HCT116 (cell line): Measurements from ENCODE around the gene SUGCT. TPM values are rescaled to one million over a fixed set of nuclear protein-coding genes. Genes with fewer than 3 reads are reported as not detected.

ENCODE experiments used
- ATAC-seq: fragments of 200-7000 bp; cut with Tn5 transposase; 2 replicates; pipeline ENCODE4 v1.9.1; 2020; ENCODE audit warnings: mild to moderate bottlenecking, moderate library complexity
- BruUV-seq: library from RNA; stranded (reverse); fragments of 400-500 nt; replicated peaks from 2 replicates; lab custom pipeline; 2021; lab: Mats Ljungman, UMichigan
- CTCF ChIA-PET: fragments of 300-600 bp; sonication (Branson Sonifier 250); formaldehyde crosslinking; loops from one replicate; lab custom pipeline; 2021; ENCODE audit warnings: antibody characterized with exemption; lab: Charles Lee
- POLR2A ChIA-PET: fragments of 300-600, 350-600 bp; sonication (Branson Sonifier 250); formaldehyde crosslinking; loops from one replicate; lab custom pipeline; 2021; ENCODE audit warnings: antibody characterized with exemption; lab: Charles Lee
- RAD21 ChIA-PET, 2 experiments: fragments of 300-600 bp; sonication (Branson Sonifier 250); formaldehyde crosslinking; loops; one replicate each; lab custom pipeline; 2023; ENCODE audit warnings: low total read pairs in 2 of 2; ENCODE audit not compliant: uncharacterized antibody in 2 of 2, unreplicated experiment in 2 of 2, low non-redundant PET in 1 of 2; lab: Charles Lee
- DNase-seq: peaks from one replicate; pipeline ENCODE4 v3.0.0-alpha.2; 2010; ENCODE audit warnings: low read depth, low spot score
- H2AFZ ChIP-seq: fragments of 200-600 bp; shearing (Covaris generic), sonication (generic); 2 replicates; pipeline ENCODE4 v1.6.1; 2017; ENCODE audit warnings: low read depth, mixed run types, mixed read lengths, antibody characterized with exemption, low read length; ENCODE audit not compliant: poor library complexity, severe bottlenecking
- H3K27ac ChIP-seq: 2 replicates; pipeline ENCODE4 v1.5.1; 2012; ENCODE audit warnings: low read depth, low read length
- H3K27me3 ChIP-seq: fragments of 200-600 bp; sonication (generic); 2 replicates; pipeline ENCODE4 v1.6.1; 2016; ENCODE audit warnings: mixed run types, low read length, mixed read lengths; ENCODE audit not compliant: insufficient read depth
- H3K36me3 ChIP-seq, 2 experiments: fragments of 200-500 bp in 1 of 2; fragments of 200-600 bp in 1 of 2; sonication (Bioruptor generic) in 1 of 2; sonication (generic) in 1 of 2; 2 replicates each; pipeline versions ENCODE4 v1.5.1 to v1.6.1; 2014 to 2016; ENCODE audit warnings: low read length in 2 of 2, inconsistent platforms in 1 of 2, mixed read lengths in 1 of 2, mixed run types in 1 of 2; ENCODE audit not compliant: insufficient read depth in 2 of 2, control insufficient read depth in 1 of 2
- H3K4me1 ChIP-seq, 2 experiments: fragments of 200-600 bp in 1 of 2; sonication (generic) in 1 of 2; 2 replicates each; pipeline versions ENCODE4 v1.5.1 to v1.6.1; 2012 to 2017; ENCODE audit warnings: low read length in 2 of 2, inconsistent platforms in 1 of 2, mild to moderate bottlenecking in 1 of 2, mixed read lengths in 1 of 2, mixed run types in 1 of 2, moderate library complexity in 1 of 2; ENCODE audit not compliant: insufficient read depth in 2 of 2, control insufficient read depth in 1 of 2
- H3K4me2 ChIP-seq: fragments of 200-600 bp; sonication (generic); 2 replicates; pipeline ENCODE4 v1.6.1; 2017; ENCODE audit warnings: mixed run types, low read length, mixed read lengths
- H3K4me3 ChIP-seq, 2 experiments: fragments of 200-600 bp in 1 of 2; sonication (generic) in 1 of 2; replicated peaks in 1 of 2; 2 replicates each; pipeline ENCODE4 v1.5.1; 2011 to 2016; ENCODE audit warnings: low read length in 2 of 2, control low read depth in 1 of 2, low read depth in 1 of 2, mild to moderate bottlenecking in 1 of 2, mixed read lengths in 1 of 2, mixed run types in 1 of 2
- H3K79me2 ChIP-seq: fragments of 200-600 bp; sonication (generic); 2 replicates; pipeline ENCODE4 v1.6.1; 2017; ENCODE audit warnings: mild to moderate bottlenecking, mixed run types, low read length, moderate library complexity, mixed read lengths; ENCODE audit not compliant: insufficient read depth
- H3K9ac ChIP-seq: fragments of 200-600 bp; sonication (generic); 2 replicates; pipeline ENCODE4 v1.6.1; 2016; ENCODE audit warnings: low read length, mixed read lengths
- H3K9me2 ChIP-seq: fragments of 200-600 bp; sonication (generic), shearing (Covaris generic); 2 replicates; pipeline ENCODE4 v1.6.1; 2017; ENCODE audit warnings: mixed run types, mild to moderate bottlenecking, moderate library complexity; ENCODE audit not compliant: insufficient read depth
- H3K9me3 ChIP-seq, 2 experiments: fragments of 200-500 bp in 1 of 2; fragments of 200-600 bp in 1 of 2; sonication (Bioruptor generic) in 1 of 2; sonication (generic) in 1 of 2; 2 replicates each; pipeline ENCODE4 v1.6.1; 2014 to 2017; ENCODE audit warnings: low read length in 2 of 2, mixed read lengths in 2 of 2, inconsistent platforms in 1 of 2, low read depth in 1 of 2, mild to moderate bottlenecking in 1 of 2, mixed run types in 1 of 2, moderate library complexity in 1 of 2; ENCODE audit not compliant: control insufficient read depth in 1 of 2, insufficient read depth in 1 of 2
- H4K20me1 ChIP-seq: fragments of 200-600 bp; sonication (generic), shearing (Covaris generic); 2 replicates; pipeline ENCODE4 v1.6.1; 2017; ENCODE audit warnings: mixed run types, mild to moderate bottlenecking, moderate library complexity; ENCODE audit not compliant: insufficient read depth
- CBX3 ChIP-seq: IDR thresholded peaks from 2 replicates; pipeline ENCODE4 v1.6.1; 2012; ENCODE audit warnings: low read depth
- CEBPB ChIP-seq: IDR thresholded peaks from 2 replicates; pipeline ENCODE4 v1.6.1; 2012; ENCODE audit warnings: low read depth
- EGR1 ChIP-seq: IDR thresholded peaks from 2 replicates; pipeline ENCODE4 v1.6.1; 2012; ENCODE audit warnings: low read depth
- ELF1 ChIP-seq: IDR thresholded peaks from 2 replicates; pipeline ENCODE4 v1.6.1; 2012; ENCODE audit warnings: low read depth, borderline replicate concordance
- EZH2 ChIP-seq: fragments of 200-600 bp; sonication (generic); IDR thresholded peaks from 2 replicates; pipeline ENCODE4 v1.6.1; 2017; ENCODE audit warnings: antibody characterized with exemption, mixed run types
- EZH2phosphoT487 ChIP-seq: fragments of 200-600 bp; IDR thresholded peaks from 2 replicates; pipeline ENCODE4 v1.6.1; 2018; ENCODE audit warnings: antibody characterized with exemption, borderline replicate concordance
- FOSL1 ChIP-seq: IDR thresholded peaks from 2 replicates; pipeline ENCODE4 v1.6.1; 2012; ENCODE audit warnings: low read depth
- JUND ChIP-seq: IDR thresholded peaks from 2 replicates; pipeline ENCODE4 v1.6.1; 2012
- POLR2A ChIP-seq: IDR thresholded peaks from 2 replicates; pipeline ENCODE4 v1.7.0; 2011; ENCODE audit warnings: borderline replicate concordance; ENCODE audit not compliant: insufficient read depth, insufficient read length; ENCODE audit errors: extremely low read depth
- POLR2AphosphoS5 ChIP-seq: IDR thresholded peaks from 2 replicates; pipeline ENCODE4 v1.6.1; 2011; ENCODE audit warnings: mild to moderate bottlenecking, low read depth, low read length, moderate library complexity
- RAD21 ChIP-seq: IDR thresholded peaks from 2 replicates; pipeline ENCODE4 v1.6.1; 2012; ENCODE audit warnings: low read depth, mild to moderate bottlenecking
- SRF ChIP-seq: IDR thresholded peaks from 2 replicates; pipeline ENCODE4 v1.6.1; 2012; ENCODE audit warnings: low read depth
- TCF7L2 ChIP-seq: IDR thresholded peaks from 2 replicates; pipeline ENCODE4 v1.7.0; 2011; ENCODE audit warnings: borderline replicate concordance, inconsistent platforms; ENCODE audit not compliant: insufficient read depth, insufficient read length; ENCODE audit errors: extremely low read depth
- YY1 ChIP-seq: IDR thresholded peaks from 2 replicates; pipeline ENCODE4 v1.6.1; 2011; ENCODE audit warnings: low read length, low read depth, moderate library complexity, mild to moderate bottlenecking; ENCODE audit not compliant: insufficient replicate concordance; ENCODE audit errors: extremely low read depth
- ZFX ChIP-seq: fragments of 450-650 bp; IDR thresholded peaks from 2 replicates; pipeline ENCODE4 v1.6.1; 2017
- ZNF274 ChIP-seq: fragments of 200-500 bp; sonication (Bioruptor generic); IDR thresholded peaks from 2 replicates; pipeline ENCODE4 v1.6.1; 2014; ENCODE audit warnings: mild to moderate bottlenecking, low read depth, low read length, inconsistent platforms
- intact Hi-C: fragments of 100-400 bp; cut with micrococcal nuclease; formaldehyde crosslinking; loops from 2 replicates; pipeline ENCODE4 v1.10.0; 2022
- total RNA-seq: library from RNA; stranded (reverse); gene quantifications from one replicate; pipeline ENCODE4 v1.2.1, GENCODE V29; 2021; ENCODE audit not compliant: unreplicated experiment
- TF ChIP-seq, protein P1 (sequence below): IDR thresholded peaks from 2 replicates; pipeline ENCODE4 v1.6.1; 2011; ENCODE audit warnings: mild to moderate bottlenecking, low read length, moderate library complexity; ENCODE audit not compliant: insufficient replicate concordance; ENCODE audit errors: extremely low read depth
- TF ChIP-seq, protein P2 (sequence below), 3 experiments: fragments of 200-600 bp in 1 of 3; sonication (generic) in 1 of 3; IDR thresholded peaks in 2 of 3; conservative IDR thresholded peaks in 1 of 3; 2 replicates each; pipeline ENCODE4 v1.5.1; 2012 to 2017; ENCODE audit warnings: low read depth in 2 of 3, low read length in 2 of 3, antibody characterized with exemption in 1 of 3, borderline replicate concordance in 1 of 3, control low read depth in 1 of 3, mild to moderate bottlenecking in 1 of 3, mixed read lengths in 1 of 3, mixed run types in 1 of 3, moderate library complexity in 1 of 3; ENCODE audit not compliant: insufficient read depth in 1 of 3
- TF ChIP-seq, protein P3 (sequence below): IDR thresholded peaks from 2 replicates; pipeline ENCODE4 v1.6.1; 2012
- TF ChIP-seq, protein P4 (sequence below): IDR thresholded peaks from 2 replicates; pipeline ENCODE4 v1.6.1; 2012

Gene SUGCT
- total RNA-seq, 1 experiment from 2014 or later: 4.4 TPM

DNA sequence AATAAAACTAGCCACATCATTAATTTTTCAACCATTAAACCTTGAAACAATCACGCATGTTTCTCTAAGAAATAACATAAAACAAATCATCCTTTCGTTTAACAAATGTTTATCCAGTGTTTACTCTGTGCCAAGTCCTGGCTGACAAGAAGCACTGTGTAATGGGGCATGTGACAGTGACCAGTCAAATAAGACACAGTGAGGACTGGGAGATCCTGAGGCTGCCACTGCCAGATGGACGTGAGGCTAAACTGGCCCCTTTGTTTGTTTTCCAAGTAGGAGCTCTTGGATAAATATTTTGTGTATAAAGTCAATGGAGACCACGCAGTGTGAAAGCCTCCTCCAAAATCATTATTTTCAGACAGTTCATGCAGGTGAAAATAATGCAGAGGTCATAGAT, 626.2 kb downstream of the SUGCT start:
- RAD21 ChIA-PET: no interaction called here
- CTCF ChIA-PET: no interaction called here
- Histone ChIP-seq H3K9ac (no peak overlapping the region), H3K79me2 (no peaks in the 10 kb centered on the region), H3K9me2 (no peaks in the 10 kb centered on the region), H3K36me3 (no peaks in the 10 kb centered on the region), H3K27ac (no peak overlapping the region), H3K27me3 (peaks cover 5% of the 10 kb centered on the region), H4K20me1 (no peaks in the 10 kb centered on the region), H3K4me1 (no peaks in the 10 kb centered on the region), H3K9me3 (no peaks in the 10 kb centered on the region)
- intact Hi-C loops: no loop called here
- POLR2A ChIA-PET: no interaction called here
- ATAC-seq (no peak), DNase-seq (no peak)
- BruUV-seq: no TSS peak
- TF ChIP-seq YY1 (no peak), FOSL1 (no peak), EGR1 (no peak), RAD21 (no peak), POLR2AphosphoS5 (no peak), ELF1 (no peak), EZH2phosphoT487 (no peak), JUND (no peak), TCF7L2 (no peak), ZNF274 (no peak), EZH2 (no peak), SRF (no peak), POLR2A (no peak), CBX3 (no peak), ZFX (no peak), CEBPB (no peak)
- TF ChIP-seq, protein P1, sequence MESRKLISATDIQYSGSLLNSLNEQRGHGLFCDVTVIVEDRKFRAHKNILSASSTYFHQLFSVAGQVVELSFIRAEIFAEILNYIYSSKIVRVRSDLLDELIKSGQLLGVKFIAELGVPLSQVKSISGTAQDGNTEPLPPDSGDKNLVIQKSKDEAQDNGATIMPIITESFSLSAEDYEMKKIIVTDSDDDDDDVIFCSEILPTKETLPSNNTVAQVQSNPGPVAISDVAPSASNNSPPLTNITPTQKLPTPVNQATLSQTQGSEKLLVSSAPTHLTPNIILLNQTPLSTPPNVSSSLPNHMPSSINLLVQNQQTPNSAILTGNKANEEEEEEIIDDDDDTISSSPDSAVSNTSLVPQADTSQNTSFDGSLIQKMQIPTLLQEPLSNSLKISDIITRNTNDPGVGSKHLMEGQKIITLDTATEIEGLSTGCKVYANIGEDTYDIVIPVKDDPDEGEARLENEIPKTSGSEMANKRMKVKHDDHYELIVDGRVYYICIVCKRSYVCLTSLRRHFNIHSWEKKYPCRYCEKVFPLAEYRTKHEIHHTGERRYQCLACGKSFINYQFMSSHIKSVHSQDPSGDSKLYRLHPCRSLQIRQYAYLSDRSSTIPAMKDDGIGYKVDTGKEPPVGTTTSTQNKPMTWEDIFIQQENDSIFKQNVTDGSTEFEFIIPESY: no peak
- TF ChIP-seq, protein P2, sequence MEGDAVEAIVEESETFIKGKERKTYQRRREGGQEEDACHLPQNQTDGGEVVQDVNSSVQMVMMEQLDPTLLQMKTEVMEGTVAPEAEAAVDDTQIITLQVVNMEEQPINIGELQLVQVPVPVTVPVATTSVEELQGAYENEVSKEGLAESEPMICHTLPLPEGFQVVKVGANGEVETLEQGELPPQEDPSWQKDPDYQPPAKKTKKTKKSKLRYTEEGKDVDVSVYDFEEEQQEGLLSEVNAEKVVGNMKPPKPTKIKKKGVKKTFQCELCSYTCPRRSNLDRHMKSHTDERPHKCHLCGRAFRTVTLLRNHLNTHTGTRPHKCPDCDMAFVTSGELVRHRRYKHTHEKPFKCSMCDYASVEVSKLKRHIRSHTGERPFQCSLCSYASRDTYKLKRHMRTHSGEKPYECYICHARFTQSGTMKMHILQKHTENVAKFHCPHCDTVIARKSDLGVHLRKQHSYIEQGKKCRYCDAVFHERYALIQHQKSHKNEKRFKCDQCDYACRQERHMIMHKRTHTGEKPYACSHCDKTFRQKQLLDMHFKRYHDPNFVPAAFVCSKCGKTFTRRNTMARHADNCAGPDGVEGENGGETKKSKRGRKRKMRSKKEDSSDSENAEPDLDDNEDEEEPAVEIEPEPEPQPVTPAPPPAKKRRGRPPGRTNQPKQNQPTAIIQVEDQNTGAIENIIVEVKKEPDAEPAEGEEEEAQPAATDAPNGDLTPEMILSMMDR (IDR thresholded peaks at IDR 0.05 in 2 of 3, conservative IDR thresholded peaks at IDR 0.05 in 1 of 3; ENCODE audit: borderline replicate concordance in 1 of 3, insufficient read depth in 1 of 3, low read depth in 2 of 3, low read length in 2 of 3): no peak
- TF ChIP-seq, protein P3, sequence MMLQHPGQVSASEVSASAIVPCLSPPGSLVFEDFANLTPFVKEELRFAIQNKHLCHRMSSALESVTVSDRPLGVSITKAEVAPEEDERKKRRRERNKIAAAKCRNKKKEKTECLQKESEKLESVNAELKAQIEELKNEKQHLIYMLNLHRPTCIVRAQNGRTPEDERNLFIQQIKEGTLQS: no peak
- TF ChIP-seq, protein P4, sequence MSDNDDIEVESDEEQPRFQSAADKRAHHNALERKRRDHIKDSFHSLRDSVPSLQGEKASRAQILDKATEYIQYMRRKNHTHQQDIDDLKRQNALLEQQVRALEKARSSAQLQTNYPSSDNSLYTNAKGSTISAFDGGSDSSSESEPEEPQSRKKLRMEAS: no peak
- TF ChIP-seq, all 23 proteins: peak for 0
- H2AFZ ChIP-seq: no peak overlapping the region
- H3K4me2 ChIP-seq: no peak overlapping the region
- H3K4me3 ChIP-seq: no peak overlapping the region
